ENCODE results near the gene MED27.

MED27 gene

DNA sequence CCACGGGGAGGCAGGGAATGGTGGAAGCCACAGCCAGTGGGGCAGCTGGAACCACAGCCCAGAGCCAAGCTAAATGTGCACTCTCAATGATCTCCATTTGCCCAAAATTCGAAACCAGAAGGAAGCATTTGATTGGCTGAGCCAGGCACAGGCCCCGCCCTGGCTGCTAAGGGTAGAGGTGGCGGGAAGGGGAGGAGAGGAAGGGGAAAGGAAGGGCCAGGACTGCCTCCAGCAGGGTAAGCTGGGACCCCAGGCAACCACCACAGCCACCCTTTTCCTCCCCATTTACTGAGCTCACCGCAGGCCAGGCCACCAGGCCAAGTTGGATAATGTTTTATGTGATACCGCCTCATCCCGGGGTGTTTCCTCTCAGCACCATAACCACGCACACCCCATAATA lies 239.4 kb downstream of the MED27 start:
- Histone ChIP-seq H3K27me3 (no peaks in the 10 kb centered on the region), H4K20me1 (no peaks in the 10 kb centered on the region), H3K36me3 (no peaks in the 10 kb centered on the region), H3K27ac (peak overlapping the region; percentile 93), H3K4me2 (peak overlapping the region; percentile 95), H3K9ac (peak overlapping the region; percentile 80), H3K4me3 (no peak overlapping the region), H3K9me3 (no peaks in the 10 kb centered on the region), H3K4me1 (peaks cover 88% of the 10 kb centered on the region)
- no peak for TF ChIP-seq Cebpa-rat (IDR thresholded peaks at IDR 0.05)

DNA sequence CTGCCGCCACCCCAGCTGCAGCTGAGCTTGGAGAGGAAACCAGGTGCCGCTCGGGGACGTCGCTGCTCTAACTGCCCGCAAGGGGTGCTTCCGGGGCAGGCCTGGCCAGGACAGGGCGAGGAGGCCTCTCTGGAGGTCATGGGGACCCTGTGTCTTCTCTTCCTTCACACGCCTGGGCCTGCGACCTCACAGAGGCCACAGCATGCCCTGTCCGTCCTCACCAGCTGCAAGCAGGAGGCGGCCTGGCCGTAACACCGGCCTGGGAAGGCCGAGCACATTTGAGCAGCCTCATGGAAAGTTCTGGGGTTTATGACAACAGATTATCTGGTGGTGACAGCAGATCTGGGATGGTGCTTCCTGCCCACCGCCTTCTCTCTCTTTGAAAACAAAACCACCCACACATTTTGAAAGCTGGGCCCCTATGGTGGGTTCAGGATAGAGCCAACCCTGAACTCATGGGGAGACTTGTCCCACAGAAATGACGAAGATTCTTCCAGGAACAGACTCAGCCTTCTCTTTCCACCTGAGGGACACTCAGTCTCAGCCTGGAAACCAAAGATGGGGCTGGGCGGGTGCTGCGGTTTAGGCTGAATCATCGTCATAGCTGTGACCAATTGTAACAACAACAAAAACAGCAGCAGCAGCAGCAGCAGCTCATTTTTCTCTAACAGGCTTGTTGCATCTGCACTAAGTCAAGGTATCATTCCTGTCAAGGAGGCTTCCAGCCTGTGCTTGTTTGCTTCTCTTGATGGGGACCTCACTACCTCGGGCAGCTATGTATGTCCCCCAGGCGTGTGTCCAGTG lies 240.2 kb downstream of the MED27 start:
- no peak for TF ChIP-seq Cebpa-rat (IDR thresholded peaks at IDR 0.05)
- no peaks in the 10 kb centered on the region for H4K20me1 ChIP-seq
- peaks cover 95% of the 10 kb centered on the region for H3K4me1 ChIP-seq
- peak overlapping the region; percentile 80 for H3K9ac ChIP-seq
- no peaks in the 10 kb centered on the region for H3K9me3 ChIP-seq
- H3K27ac ChIP-seq: peak overlapping the region; percentile 93
- H3K4me2 ChIP-seq: peak overlapping the region; percentile 95
- H3K36me3 ChIP-seq: no peaks in the 10 kb centered on the region
- H3K27me3 ChIP-seq: no peaks in the 10 kb centered on the region
- H3K4me3 ChIP-seq: peak overlapping the region; percentile 47

DNA sequence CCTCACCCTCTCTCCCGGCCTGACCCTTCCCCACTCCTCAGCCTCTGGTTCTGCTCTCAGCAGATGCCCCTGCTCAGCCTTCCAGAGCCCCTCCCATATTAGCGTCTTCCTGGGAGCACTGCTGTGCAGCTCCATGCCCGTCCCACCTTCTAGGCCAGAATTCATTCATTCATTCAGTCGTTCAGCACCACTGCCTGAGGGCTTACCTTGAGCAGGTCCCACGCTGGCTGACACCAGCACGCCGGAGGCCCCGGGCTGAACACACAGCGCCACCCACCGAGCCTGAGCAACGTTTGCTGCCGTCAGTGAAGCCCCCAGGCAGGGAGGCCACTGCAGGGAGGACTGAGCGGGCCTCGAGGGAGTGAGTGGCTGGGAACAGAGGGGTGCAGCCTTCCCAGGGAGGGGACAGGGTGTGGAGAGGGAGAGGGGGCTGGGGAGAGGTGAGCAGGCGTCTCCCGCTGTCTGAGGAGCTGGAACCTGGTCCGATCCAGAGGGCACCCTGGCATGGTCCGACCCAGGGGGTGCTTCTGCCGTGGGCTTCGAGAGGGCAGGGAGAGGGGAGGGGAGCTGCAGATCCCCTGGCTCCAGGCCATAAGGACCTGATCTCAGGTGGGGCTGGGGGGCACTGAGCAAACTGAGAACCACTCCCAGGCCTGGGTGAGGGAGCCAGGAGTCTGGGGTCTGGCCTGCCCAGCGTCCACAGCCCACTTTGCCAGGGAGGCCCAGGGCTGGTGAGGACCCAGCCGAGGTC lies 241.0 kb downstream of the MED27 start:
- peaks cover 100% of the 10 kb centered on the region for H3K4me1 ChIP-seq
- H3K4me3 ChIP-seq: peak overlapping the region; percentile 47
- H3K9ac ChIP-seq: peak overlapping the region; percentile 80
- H3K4me2 ChIP-seq: peak overlapping the region; percentile 95
- no peaks in the 10 kb centered on the region for H3K36me3 ChIP-seq
- no peaks in the 10 kb centered on the region for H3K27me3 ChIP-seq
- H4K20me1 ChIP-seq: no peaks in the 10 kb centered on the region
- peak overlapping the region; percentile 93 for H3K27ac ChIP-seq
- no peak for TF ChIP-seq Cebpa-rat (IDR thresholded peaks at IDR 0.05)
- peaks cover 7% of the 10 kb centered on the region for H3K9me3 ChIP-seq

DNA sequence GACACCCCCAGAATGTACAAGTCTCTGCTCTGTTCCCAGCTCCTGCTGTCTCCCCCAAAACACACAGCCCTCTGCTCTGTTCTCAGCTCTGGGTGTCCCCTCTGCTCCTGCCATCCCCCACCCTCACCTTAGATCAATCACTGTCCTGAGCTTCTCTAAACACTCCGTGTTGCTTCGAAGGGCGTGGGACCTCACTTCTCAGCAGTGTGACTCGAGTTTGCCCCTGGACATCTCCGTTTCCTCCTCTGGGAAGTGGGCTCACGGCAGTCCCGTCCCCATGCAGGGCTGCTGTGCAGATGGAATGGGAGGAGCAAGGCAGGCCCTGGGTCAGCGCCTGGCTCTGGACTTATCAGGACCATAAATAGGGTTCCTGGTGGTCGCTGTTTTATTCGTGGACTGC lies 241.8 kb downstream of the MED27 start:
- Histone ChIP-seq H3K27me3 (no peaks in the 10 kb centered on the region), H3K9ac (peak overlapping the region; percentile 80; the same call in 1 of the 2 replicates), H4K20me1 (no peaks in the 10 kb centered on the region), H3K9me3 (peaks cover 11% of the 10 kb centered on the region), H3K4me2 (peak overlapping the region; percentile 95), H3K36me3 (no peaks in the 10 kb centered on the region), H3K4me1 (peaks cover 100% of the 10 kb centered on the region), H3K27ac (peak overlapping the region; percentile 93), H3K4me3 (peak overlapping the region; percentile 47; the same call in 1 of the 2 replicates)
- TF ChIP-seq Cebpa-rat (IDR thresholded peaks at IDR 0.05): no peak

DNA sequence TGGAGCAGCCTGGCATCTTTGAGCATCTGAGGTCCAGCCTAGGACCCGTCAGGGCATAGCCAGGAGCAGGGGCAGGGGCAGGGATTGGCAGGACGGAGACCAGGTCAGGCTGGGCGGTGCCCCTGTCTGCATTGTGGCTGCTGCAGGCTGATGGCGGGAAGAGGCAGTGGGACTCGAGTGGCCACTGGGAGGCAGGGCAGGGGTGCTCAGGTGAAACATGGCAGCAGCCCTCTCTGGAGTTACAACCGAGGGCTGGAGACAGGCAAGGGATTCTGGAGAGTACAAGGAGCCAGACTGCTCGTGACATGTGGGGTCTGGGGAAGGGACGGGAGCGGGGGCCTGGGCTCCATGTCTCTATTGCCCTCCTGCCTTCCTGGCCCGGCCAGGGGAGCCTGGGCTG lies 242.4 kb downstream of the MED27 start:
- H3K4me1 ChIP-seq: peaks cover 100% of the 10 kb centered on the region
- no peaks in the 10 kb centered on the region for H3K36me3 ChIP-seq
- no peak overlapping the region; the same call in 1 of the 2 replicates for H3K4me3 ChIP-seq
- H3K27ac ChIP-seq: peak overlapping the region; percentile 93
- peaks cover 11% of the 10 kb centered on the region for H3K9me3 ChIP-seq
- H4K20me1 ChIP-seq: no peaks in the 10 kb centered on the region
- H3K4me2 ChIP-seq: peak overlapping the region; percentile 95
- no peak for TF ChIP-seq Cebpa-rat (IDR thresholded peaks at IDR 0.05)
- no peaks in the 10 kb centered on the region for H3K27me3 ChIP-seq
- H3K9ac ChIP-seq: peak overlapping the region; percentile 80; the same call in 1 of the 2 replicates

DNA sequence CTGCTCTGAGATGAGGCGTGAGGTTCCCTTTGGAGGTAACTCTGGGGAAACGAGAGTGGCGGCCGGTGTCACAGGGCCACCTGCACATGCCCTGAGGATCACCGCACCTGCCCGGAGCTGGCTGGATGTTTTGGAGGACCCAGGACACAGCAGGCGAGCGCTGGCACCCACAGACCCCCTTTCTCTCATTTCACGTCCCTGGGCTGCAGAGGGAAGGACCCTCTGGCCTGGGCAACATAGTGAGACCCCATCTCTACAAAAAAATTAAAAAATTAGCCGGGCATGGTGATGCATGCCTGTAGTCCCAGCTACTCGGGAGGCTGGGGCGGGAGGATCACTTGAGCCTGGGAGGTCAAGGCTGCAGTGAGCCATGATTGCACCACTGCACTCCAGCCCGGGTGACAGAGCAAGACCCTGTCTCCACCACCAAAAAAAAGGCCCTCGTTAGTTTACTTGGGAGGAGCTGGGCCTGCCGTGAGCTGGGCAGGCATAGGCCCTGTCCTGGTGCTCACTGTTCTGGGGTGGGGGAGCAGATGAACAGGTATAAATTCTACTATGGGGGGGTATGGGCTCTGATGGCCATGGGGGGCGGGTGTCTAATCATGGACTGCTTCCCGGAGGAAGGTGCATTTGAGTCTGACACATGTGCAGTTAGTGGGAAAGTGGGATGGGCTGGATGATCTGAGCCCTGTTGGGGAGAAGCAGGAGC lies 242.9 kb downstream of the MED27 start:
- TF ChIP-seq Cebpa-rat (IDR thresholded peaks at IDR 0.05): no peak
- H3K27ac ChIP-seq: peak overlapping the region; percentile 93
- peak overlapping the region; percentile 79 for H3K9ac ChIP-seq
- H3K36me3 ChIP-seq: no peaks in the 10 kb centered on the region
- peak overlapping the region; percentile 28 for H3K4me3 ChIP-seq
- H3K9me3 ChIP-seq: peaks cover 11% of the 10 kb centered on the region
- H3K4me1 ChIP-seq: peaks cover 99% of the 10 kb centered on the region
- H3K27me3 ChIP-seq: no peaks in the 10 kb centered on the region
- peak overlapping the region; percentile 95 for H3K4me2 ChIP-seq
- no peaks in the 10 kb centered on the region for H4K20me1 ChIP-seq

DNA sequence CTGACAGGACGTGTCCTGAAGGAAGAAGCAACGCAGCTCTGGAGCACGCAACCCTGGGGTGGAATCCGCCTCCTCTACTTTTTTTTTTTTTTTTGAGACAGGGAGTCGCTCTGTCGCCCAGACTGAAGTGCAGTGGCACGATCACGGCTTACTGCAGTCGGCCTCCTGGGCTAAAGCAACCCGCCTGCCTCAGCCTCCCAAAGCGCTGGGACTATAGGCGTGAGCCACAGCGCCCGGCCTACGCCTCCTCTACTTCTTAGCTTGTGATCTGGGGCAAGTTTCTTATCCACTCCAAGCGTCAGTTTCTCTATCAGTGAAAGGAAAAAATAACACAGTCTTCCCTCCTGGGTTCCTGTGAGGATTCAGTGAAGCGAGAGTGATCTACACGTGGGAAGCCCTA lies 243.6 kb downstream of the MED27 start:
- Histone ChIP-seq H3K9ac (peak overlapping the region; percentile 79), H4K20me1 (no peaks in the 10 kb centered on the region), H3K36me3 (no peaks in the 10 kb centered on the region), H3K4me3 (peak overlapping the region; percentile 28), H3K9me3 (peaks cover 11% of the 10 kb centered on the region), H3K27me3 (no peaks in the 10 kb centered on the region), H3K27ac (peak overlapping the region; percentile 93), H3K4me1 (peaks cover 92% of the 10 kb centered on the region), H3K4me2 (peak overlapping the region; percentile 95)
- TF ChIP-seq Cebpa-rat (IDR thresholded peaks at IDR 0.05): no peak

DNA sequence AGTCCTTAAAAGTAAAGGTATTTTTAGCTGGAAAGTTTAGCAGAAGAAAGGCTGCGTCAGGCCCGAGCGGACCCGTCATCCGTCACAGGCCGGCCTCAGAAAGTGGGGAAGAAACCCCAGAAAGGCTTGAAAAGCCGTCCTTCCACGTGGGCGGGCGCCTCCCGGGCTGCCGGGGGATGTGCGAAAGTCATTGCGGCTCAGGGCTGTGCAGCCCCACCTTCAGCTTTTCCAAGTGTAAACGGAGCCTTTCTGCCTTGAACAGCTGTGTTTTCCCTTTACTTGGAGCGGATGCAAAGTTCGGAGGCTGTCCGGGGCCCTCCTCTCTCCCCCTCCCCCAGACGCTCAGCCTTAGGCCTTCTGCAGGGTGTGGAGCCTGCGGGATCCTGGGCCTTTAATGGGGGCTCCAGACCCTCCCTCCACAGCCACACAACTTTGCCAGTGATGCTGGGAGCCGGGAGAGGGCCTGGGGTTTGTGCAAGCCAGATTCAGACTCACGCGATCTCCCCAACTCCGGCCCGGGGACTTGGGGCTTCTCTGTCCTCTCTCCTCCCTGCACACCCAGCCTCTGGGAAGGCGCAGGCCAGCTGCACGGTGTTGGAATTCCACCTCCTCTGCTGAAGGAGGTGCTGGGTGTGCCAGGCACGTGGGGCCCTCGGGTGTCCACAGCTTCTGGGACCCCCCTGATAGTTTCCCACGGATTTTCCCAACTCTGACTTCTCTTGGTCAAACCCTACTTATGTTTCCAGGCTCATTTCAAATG lies 244.3 kb downstream of the MED27 start:
- H3K4me3 ChIP-seq: peak overlapping the region; percentile 28
- H3K36me3 ChIP-seq: no peaks in the 10 kb centered on the region
- TF ChIP-seq Cebpa-rat (IDR thresholded peaks at IDR 0.05): no peak
- H3K4me1 ChIP-seq: peaks cover 85% of the 10 kb centered on the region
- H3K27me3 ChIP-seq: no peaks in the 10 kb centered on the region
- H3K27ac ChIP-seq: peak overlapping the region; percentile 93
- peak overlapping the region; percentile 95 for H3K4me2 ChIP-seq
- H4K20me1 ChIP-seq: no peaks in the 10 kb centered on the region
- peaks cover 11% of the 10 kb centered on the region for H3K9me3 ChIP-seq
- H3K9ac ChIP-seq: peak overlapping the region; percentile 79

DNA sequence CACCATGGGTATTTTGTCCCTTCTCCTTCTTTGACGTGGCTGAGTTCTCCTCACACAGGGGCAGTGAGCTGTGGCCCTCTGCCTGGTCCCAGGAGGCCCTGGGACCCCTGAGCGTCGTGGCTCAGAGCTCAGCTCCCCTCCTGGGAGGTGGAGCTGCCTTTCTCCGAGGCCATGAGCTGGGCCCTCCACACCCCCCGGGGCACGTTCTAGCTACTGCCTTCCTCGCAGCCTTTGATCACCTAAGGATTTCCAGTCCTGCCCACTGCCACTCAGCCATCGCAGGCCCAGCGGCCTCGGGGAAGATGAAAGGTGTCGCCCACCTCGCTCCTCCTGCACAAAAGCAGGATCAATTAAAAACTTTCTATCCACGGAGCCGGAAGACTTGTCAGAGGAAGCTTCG lies 244.9 kb downstream of the MED27 start:
- TF ChIP-seq Cebpa-rat (IDR thresholded peaks at IDR 0.05): no peak
- Histone ChIP-seq H3K36me3 (no peaks in the 10 kb centered on the region), H3K4me3 (peak overlapping the region; percentile 28; the same call in 1 of the 2 replicates), H3K9ac (peak overlapping the region; percentile 79), H4K20me1 (no peaks in the 10 kb centered on the region), H3K4me2 (peak overlapping the region; percentile 95), H3K27me3 (no peaks in the 10 kb centered on the region), H3K4me1 (peaks cover 79% of the 10 kb centered on the region), H3K27ac (peak overlapping the region; percentile 93), H3K9me3 (peaks cover 11% of the 10 kb centered on the region)

All from BLaER1 (cell line).